ENCODE data around the gene ADK. TPM values are rescaled to one million over a fixed set of nuclear protein-coding genes. Genes with fewer than 3 reads are reported as not detected.

ADK gene
- total RNA-seq, 1 experiment from 2014 or later, result 26.8 TPM

DNA sequence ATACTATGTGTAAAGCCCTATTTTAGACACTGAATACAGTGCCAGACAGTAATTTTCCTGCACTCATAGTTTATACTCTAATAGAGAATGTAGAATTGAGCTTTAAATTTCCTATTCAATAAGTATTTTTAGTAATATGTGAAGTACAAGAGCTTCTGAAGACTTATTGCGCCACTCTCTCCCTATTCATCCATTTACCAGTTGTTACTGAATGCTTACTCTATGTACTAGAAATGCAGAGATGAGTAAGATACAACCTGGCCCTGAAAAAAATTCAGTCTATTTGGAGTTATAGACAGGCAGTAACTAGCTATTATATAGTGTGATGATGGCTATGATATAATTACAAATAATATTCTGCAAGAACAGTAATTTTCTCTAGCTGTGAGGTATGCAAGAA lies 98.8 kb downstream of the ADK start:
- H2BK120ac ChIP-seq (ENCODE audit: low read depth, low read length, poor library complexity, severe bottlenecking), result no peak overlapping the region
- no peak overlapping the region for H3K56ac ChIP-seq (ENCODE audit: insufficient read length, low read depth, low read length)
- no peak for TF ChIP-seq CTCF (conservative IDR thresholded peaks at IDR 0.05)
- H2BK12ac ChIP-seq (ENCODE audit: insufficient read length, low read depth, low read length), result no peak overlapping the region
- WGBS (ENCODE audit: extremely low coverage, insufficient read length, low lambda C conversion rate), result no CpG with 5 or more reads among the region's 1 CpG
- H4K8ac ChIP-seq (replicated peaks; ENCODE audit: insufficient read length, low read depth, low read length), result no peak overlapping the region
- no peak overlapping the region for H2AK5ac ChIP-seq (ENCODE audit: insufficient read length, low read length)
- H3K18ac ChIP-seq (ENCODE audit: insufficient read length, low read depth, low read length), result no peak overlapping the region
- no peaks in the 10 kb centered on the region for H3K79me2 ChIP-seq (ENCODE audit: insufficient read depth, low read length)
- H3K27ac ChIP-seq (ENCODE audit: insufficient read length, low read depth, low read length), result no peak overlapping the region
- H3K27me3 ChIP-seq (ENCODE audit: insufficient read depth, low read length), result no peaks in the 10 kb centered on the region
- DNase-seq, result no peak
- no peaks in the 10 kb centered on the region for H4K20me1 ChIP-seq (ENCODE audit: control insufficient read depth, insufficient read depth, insufficient read length)
- no peak overlapping the region for H3T11ph ChIP-seq (ENCODE audit: low read length)
- no peak overlapping the region for H4K91ac ChIP-seq (ENCODE audit: insufficient read length, low read depth, low read length)
- no peak overlapping the region for H3K4me2 ChIP-seq (ENCODE audit: insufficient read depth, insufficient read length, low read length)
- H3K27ac Mint-ChIP-seq, result no peak overlapping the region
- H2BK5ac ChIP-seq (ENCODE audit: insufficient read length, low read length), result no peak overlapping the region
- H3K4me1 ChIP-seq (ENCODE audit: insufficient read depth, low read length), result no peaks in the 10 kb centered on the region; the same call in 1 of the 2 replicates
- no peaks in the 10 kb centered on the region for H3K9me3 Mint-ChIP-seq
- no peak overlapping the region for H3K14ac ChIP-seq (ENCODE audit: insufficient read depth, low read length)
- no peaks in the 10 kb centered on the region for H3K9me3 ChIP-seq (ENCODE audit: control insufficient read depth, low read depth, low read length)
- no peaks in the 10 kb centered on the region for H3K27me3 Mint-ChIP-seq (ENCODE audit: low read depth)
- H2BK15ac ChIP-seq (ENCODE audit: low read depth, low read length), result no peak overlapping the region
- no peak overlapping the region for H3K23ac ChIP-seq (ENCODE audit: insufficient read length, low read depth, low read length)
- H2BK20ac ChIP-seq (ENCODE audit: low read depth, low read length, poor library complexity, severe bottlenecking), result no peak overlapping the region
- H3K4me3 Mint-ChIP-seq, result no peak overlapping the region
- H4K5ac ChIP-seq (ENCODE audit: insufficient read length, low read depth, low read length), result no peak overlapping the region
- no peaks in the 10 kb centered on the region for H3K36me3 Mint-ChIP-seq (ENCODE audit: insufficient read depth in 1 of 3, low read depth in 3 of 3)
- no peaks in the 10 kb centered on the region for H3K23me2 ChIP-seq (ENCODE audit: insufficient read length, low read depth, low read length, poor library complexity, severe bottlenecking)
- peaks cover 11 to 17% of the 10 kb centered on the region in 2 experiments for H3K4me1 Mint-ChIP-seq
- no peak overlapping the region for H2AFZ ChIP-seq (ENCODE audit: low read length)
- peaks cover 2% of the 10 kb centered on the region for H3K79me1 ChIP-seq (ENCODE audit: insufficient read depth, low read depth, low read length, poor library complexity, severe bottlenecking)
- no peak overlapping the region for H3K4ac ChIP-seq (ENCODE audit: low read depth, low read length)
- H3K9ac ChIP-seq (ENCODE audit: extremely low read depth, insufficient read length, low read length), result no peak overlapping the region
